ENCODE results near the gene FIBP. TPM values are rescaled to one million over a fixed set of nuclear protein-coding genes. Genes with fewer than 3 reads are reported as not detected.

The FIBP gene
- total RNA-seq, 4 donors from 2014 or later, result 53.4 to 82.6 (median 75.9) TPM

- no peaks in the 10 kb centered on the region for H3K27me3 ChIP-seq
These were observed 43.9 kb downstream of the FIBP start for GRCh38 chr11:65844231-65844872.

GRCh38 chr11:65843811-65844210 lies 44.5 kb downstream of the FIBP start:
- no peak for TF ChIP-seq CTCF (IDR thresholded peaks at IDR 0.05)
- TF ChIP-seq POLR2AphosphoS5 (IDR thresholded peaks at IDR 0.05), result no peak
- no peak for TF ChIP-seq POLR2A (IDR thresholded peaks at IDR 0.05)
- no peak for TF ChIP-seq EP300 (IDR thresholded peaks at IDR 0.05; ENCODE audit: low read depth)
- Histone ChIP-seq H3K9me3 (no peaks in the 10 kb centered on the region), H3K4me3 (no peak overlapping the region), H3K4me1 (peaks cover 0 to 26% (median 0%) of the 10 kb centered on the region in 4 donors), H3K27me3 (no peaks in the 10 kb centered on the region), H3K36me3 (no peaks in the 10 kb centered on the region), H3K27ac (peak overlapping the region; percentile 44 to 66 (median 52))
- intact Hi-C loops (cut with DNase I; ENCODE audit: low total_unique reads) (no loop called here), in situ Hi-C loops (cut with MboI; ENCODE audit: low pct_ligation_motif_present in 1 of 4, low pct_unique_long_range_greater_than_20kb in 1 of 4, low sequenced_read_pairs in 3 of 4) (no loop called here)
- no peak for DNase-seq
- 70 to 71% methylated on average over 3 of the region's 3 CpGs for WGBS, 2 donors (ENCODE audit: low coverage in 1 of 2)

More at GRCh38 chr11:65844231-65844872, 43.9 kb downstream of the FIBP start:
- WGBS, 2 donors (ENCODE audit: low coverage in 1 of 2), result 60 to 69% methylated on average over 3 to 10 of the region's 10 CpGs
- no peak for TF ChIP-seq CTCF (IDR thresholded peaks at IDR 0.05)
- peak in 1 of 3 donors; percentile 19 for TF ChIP-seq POLR2AphosphoS5 (IDR thresholded peaks at IDR 0.05)
- no peak for TF ChIP-seq POLR2A (IDR thresholded peaks at IDR 0.05)
- no peak for TF ChIP-seq EP300 (IDR thresholded peaks at IDR 0.05; ENCODE audit: low read depth)
- Histone ChIP-seq H3K4me3 (no peak overlapping the region), H3K9me3 (no peaks in the 10 kb centered on the region), H3K36me3 (no peaks in the 10 kb centered on the region), H3K4me1 (peaks cover 0 to 26% (median 1%) of the 10 kb centered on the region in 4 donors), H3K27ac (peak overlapping the region; percentile 44 to 66 (median 52))
- in situ Hi-C loops (cut with MboI; ENCODE audit: low pct_ligation_motif_present in 1 of 4, low pct_unique_long_range_greater_than_20kb in 1 of 4, low sequenced_read_pairs in 3 of 4) (no loop called here), intact Hi-C loops (cut with DNase I; ENCODE audit: low total_unique reads) (no loop called here)
- peak; percentile 61 for DNase-seq

- Histone ChIP-seq H3K4me1 (peaks cover 0 to 26% (median 0%) of the 10 kb centered on the region in 4 donors), H3K9me3 (no peaks in the 10 kb centered on the region), H3K27me3 (no peaks in the 10 kb centered on the region), H3K36me3 (no peaks in the 10 kb centered on the region), H3K27ac (peak overlapping the region in 1 of 4 donors; percentile 14), H3K4me3 (no peak overlapping the region)
- DNase-seq, result peak; percentile 24
- intact Hi-C loops (cut with DNase I; ENCODE audit: low total_unique reads), result no loop called here
- in situ Hi-C loops (cut with MboI; ENCODE audit: low pct_ligation_motif_present in 1 of 4, low pct_unique_long_range_greater_than_20kb in 1 of 4, low sequenced_read_pairs in 3 of 4), result no loop called here
- TF ChIP-seq POLR2A (IDR thresholded peaks at IDR 0.05), result no peak
- no peak for TF ChIP-seq EP300 (IDR thresholded peaks at IDR 0.05; ENCODE audit: low read depth)
- TF ChIP-seq POLR2AphosphoS5 (IDR thresholded peaks at IDR 0.05), result no peak
- no peak for TF ChIP-seq CTCF (IDR thresholded peaks at IDR 0.05)
- WGBS, 2 donors (ENCODE audit: low coverage in 1 of 2), result 81 to 88% methylated on average over 3 to 4 of the region's 4 CpGs
These were observed 46.1 kb downstream of the FIBP start for GRCh38 chr11:65842144-65842543.

- in situ Hi-C loops (cut with MboI; ENCODE audit: low pct_ligation_motif_present in 1 of 4, low pct_unique_long_range_greater_than_20kb in 1 of 4, low sequenced_read_pairs in 3 of 4) (no loop called here), intact Hi-C loops (cut with DNase I; ENCODE audit: low total_unique reads) (no loop called here)
- TF ChIP-seq POLR2AphosphoS5 (IDR thresholded peaks at IDR 0.05) (no peak), POLR2A (IDR thresholded peaks at IDR 0.05) (no peak), EP300 (IDR thresholded peaks at IDR 0.05; ENCODE audit: low read depth) (no peak), CTCF (IDR thresholded peaks at IDR 0.05) (no peak)
- 30% methylated on average over 6 of the region's 6 CpGs; no CpG with 5 or more reads in 1 of the 2 donors for WGBS, 2 donors (ENCODE audit: low coverage in 1 of 2)
- H3K4me1 ChIP-seq, result peaks cover 6 to 16% (median 11%) of the 10 kb centered on the region in 4 donors
- H3K9me3 ChIP-seq, result no peaks in the 10 kb centered on the region
- DNase-seq, result no peak
- H3K27me3 ChIP-seq, result no peaks in the 10 kb centered on the region
- no peak overlapping the region for H3K27ac ChIP-seq
- peak overlapping the region in 3 of 4 donors; percentile 36 to 61 (median 52) for H3K4me3 ChIP-seq
- no peaks in the 10 kb centered on the region for H3K36me3 ChIP-seq
These were observed 54.1 kb downstream of the FIBP start for GRCh38 chr11:65834202-65834601.

Other genes starting within 250 kb of the FIBP start
- 10 to 100 TPM; 45.8 to 95.8 (median 58.4) TPM for gene RELA, start 225.6 kb downstream of the FIBP start, total RNA-seq
- gene KAT5, start 176.2 kb downstream of the FIBP start, total RNA-seq, result 100 to 1,000 TPM in 1 of 4 donors, 10 to 100 TPM in 3; 51.6 to 203 (median 74.1) TPM
- gene RNASEH2C, start 167.7 kb downstream of the FIBP start, total RNA-seq, result 100 to 1,000 TPM in 2 of 4 donors, 10 to 100 TPM in 2; 70.2 to 231 (median 111) TPM
- 10 to 100 TPM; 24.9 to 33.7 (median 28.2) TPM for gene AP5B1, start 107.5 kb downstream of the FIBP start, total RNA-seq
- gene OVOL1, start 101.4 kb downstream of the FIBP start, total RNA-seq, result 10 to 100 TPM; 19.9 to 44.8 (median 33.8) TPM
- gene SNX32, start 54.5 kb downstream of the FIBP start, total RNA-seq, result 10 to 100 TPM in 1 of 4 donors, 1 to 10 TPM in 1, under 1 TPM in 1, not detected in 1; 0.60 to 10.0 (median 1.6) TPM
- gene CFL1, start 30.3 kb downstream of the FIBP start, total RNA-seq, result 1,000 to 10,000 TPM; 1,308 to 1,852 (median 1,703) TPM
- gene MUS81, start 28.0 kb downstream of the FIBP start, total RNA-seq, result 100 to 1,000 TPM in 1 of 4 donors, 10 to 100 TPM in 3; 58.3 to 191 (median 81.2) TPM
- gene EFEMP2, start 15.7 kb downstream of the FIBP start, total RNA-seq, result 10 to 100 TPM; 15.2 to 34.4 (median 25.1) TPM
- 1 to 10 TPM in 2 of 4 donors, not detected in 2; 1.1 to 1.8 TPM for gene CTSW, start 8.6 kb downstream of the FIBP start, total RNA-seq
- gene CCDC85B, start 2.2 kb upstream of the FIBP start, total RNA-seq, result 100 to 1,000 TPM in 1 of 4 donors, 10 to 100 TPM in 2, 1 to 10 TPM in 1; 7.9 to 140 (median 23.1) TPM
- 10 to 100 TPM in 1 of 4 donors, 1 to 10 TPM in 1, not detected in 2; 1.2 to 11.6 TPM for gene FOSL1, start 11.9 kb upstream of the FIBP start, total RNA-seq
- gene C11orf68, start 30.6 kb upstream of the FIBP start, total RNA-seq, result 10 to 100 TPM; 15.2 to 59.5 (median 22.8) TPM
- 10 to 100 TPM; 15.7 to 63.2 (median 57.0) TPM for gene DRAP1, start 31.0 kb upstream of the FIBP start, total RNA-seq
- gene TSGA10IP, start 57.0 kb upstream of the FIBP start, total RNA-seq, result not detected
- gene SART1, start 73.3 kb upstream of the FIBP start, total RNA-seq, result 10 to 100 TPM; 31.8 to 76.3 (median 34.3) TPM
- gene EIF1AD, start 113.7 kb upstream of the FIBP start, total RNA-seq, result 10 to 100 TPM; 14.6 to 82.6 (median 31.2) TPM
- 10 to 100 TPM; 27.9 to 79.7 (median 34.0) TPM for gene BANF1, start 114.0 kb upstream of the FIBP start, total RNA-seq
- gene CST6, start 123.5 kb upstream of the FIBP start, total RNA-seq, result not detected
- not detected for gene CATSPER1, start 138.0 kb upstream of the FIBP start, total RNA-seq
- gene GAL3ST3, start 160.7 kb upstream of the FIBP start, total RNA-seq, result not detected
- 100 to 1,000 TPM in 3 of 4 donors, 10 to 100 TPM in 1; 71.8 to 152 (median 137) TPM for gene SF3B2, start 163.9 kb upstream of the FIBP start, total RNA-seq
- 10 to 100 TPM in 3 of 4 donors, 1 to 10 TPM in 1; 9.8 to 52.0 (median 27.2) TPM for gene PACS1, start 181.8 kb upstream of the FIBP start, total RNA-seq